GM12878 (cell line): ENCODE results near the gene DNAJC18.

Experiments used
- CHD4 ChIP-seq: fragments of 200-600 bp; sonication (generic); IDR thresholded peaks from 2 replicates; pipeline ENCODE4 v1.6.1; 2016; ENCODE audit warnings: mild to moderate bottlenecking
- DPF2 ChIP-seq: fragments of 450-650 bp; IDR thresholded peaks from 2 replicates; pipeline ENCODE4 v1.6.1; 2017; ENCODE audit warnings: mild to moderate bottlenecking
- EZH2 ChIP-seq: IDR thresholded peaks from 2 replicates; pipeline ENCODE4 v1.6.1; 2012; ENCODE audit warnings: low read depth, mild to moderate bottlenecking, control low read depth, inconsistent platforms, low read length, borderline replicate concordance; ENCODE audit not compliant: control insufficient read depth
- NR2C2 ChIP-seq: IDR thresholded peaks from 2 replicates; pipeline ENCODE4 v1.6.1; 2011; ENCODE audit warnings: borderline replicate concordance, low read depth; ENCODE audit not compliant: control insufficient read depth, insufficient read length
- RAD21 ChIP-seq: IDR thresholded peaks from 2 replicates; pipeline ENCODE4 v1.6.1; 2011; ENCODE audit warnings: mild to moderate bottlenecking, low read depth, low read length, moderate library complexity; ENCODE audit not compliant: insufficient read depth
- SMAD1 ChIP-seq: fragments of 450-650 bp; IDR thresholded peaks from 2 replicates; pipeline ENCODE4 v1.6.1; 2018; ENCODE audit warnings: mild to moderate bottlenecking, low read depth; ENCODE audit not compliant: partially characterized antibody
- SUZ12 ChIP-seq: fragments of 200-600 bp; sonication (generic); IDR thresholded peaks from one replicate; pipeline ENCODE4 v1.6.1; 2018; ENCODE audit warnings: antibody characterized with exemption, mild to moderate bottlenecking; ENCODE audit not compliant: unreplicated experiment
- TF ChIP-seq, protein P1 (sequence below), 3 experiments: IDR thresholded peaks in 2 of 3; conservative IDR thresholded peaks in 1 of 3; 2 replicates each; pipeline ENCODE4 v1.5.1; 2011; ENCODE audit warnings: low read depth in 3 of 3, low read length in 3 of 3, mild to moderate bottlenecking in 3 of 3, control low read depth in 2 of 3, moderate library complexity in 2 of 3, inconsistent platforms in 1 of 3, mixed read lengths in 1 of 3; ENCODE audit not compliant: control insufficient read depth in 2 of 3, insufficient read depth in 1 of 3; ENCODE audit errors: extremely low read depth in 1 of 3

DNA sequence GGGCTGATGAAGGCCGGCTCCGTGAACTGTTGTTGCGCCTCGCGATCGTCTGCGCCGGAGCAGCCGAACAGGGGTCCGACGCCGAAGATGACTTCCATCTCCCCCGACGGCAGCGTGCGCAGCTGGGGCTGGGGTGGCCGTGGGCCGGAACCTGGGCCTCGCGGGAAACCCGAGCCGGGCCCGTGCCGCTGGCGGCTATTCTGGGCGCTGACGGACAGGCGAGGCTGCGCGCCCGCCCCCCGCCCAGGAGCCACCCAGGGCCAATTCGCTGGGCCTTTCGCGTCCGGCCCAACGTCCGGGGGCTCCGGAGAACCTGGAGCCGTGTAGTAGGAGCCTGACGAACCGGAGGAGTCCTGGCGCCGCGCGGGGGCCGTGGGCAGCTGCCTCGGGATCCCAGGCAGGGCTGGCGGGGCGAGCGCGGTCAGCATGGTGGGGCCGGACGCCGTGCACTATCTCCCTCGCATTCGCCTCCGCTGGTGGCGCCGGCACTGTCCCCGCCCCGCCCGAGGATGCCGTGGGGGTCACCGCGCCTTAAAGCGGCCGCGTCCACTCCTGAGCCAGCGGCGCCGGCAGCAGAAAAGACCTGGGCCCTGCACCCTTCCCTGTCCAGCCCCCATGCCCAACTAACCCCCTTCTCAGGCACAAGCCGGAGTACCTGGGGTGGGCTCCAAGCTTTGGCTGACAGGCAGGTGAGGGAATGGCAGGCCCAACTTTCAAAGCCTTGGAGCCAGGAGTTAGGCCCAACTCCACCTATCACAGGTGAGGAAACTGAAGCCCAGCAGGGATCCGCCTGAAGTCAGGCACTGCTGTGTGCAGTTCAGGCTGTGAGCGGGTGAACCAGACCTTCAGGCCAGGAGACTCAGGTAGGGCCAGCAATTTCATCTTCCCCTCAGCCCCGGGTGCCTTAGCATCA lies 44.4 kb downstream of the DNAJC18 start, which contains the start of gene PROB1:
- TF ChIP-seq SMAD1 (no peak), RAD21 (no peak), DPF2 (no peak), SUZ12 (no peak), NR2C2 (no peak), EZH2 (no peak), CHD4 (no peak)
- TF ChIP-seq, protein P1, sequence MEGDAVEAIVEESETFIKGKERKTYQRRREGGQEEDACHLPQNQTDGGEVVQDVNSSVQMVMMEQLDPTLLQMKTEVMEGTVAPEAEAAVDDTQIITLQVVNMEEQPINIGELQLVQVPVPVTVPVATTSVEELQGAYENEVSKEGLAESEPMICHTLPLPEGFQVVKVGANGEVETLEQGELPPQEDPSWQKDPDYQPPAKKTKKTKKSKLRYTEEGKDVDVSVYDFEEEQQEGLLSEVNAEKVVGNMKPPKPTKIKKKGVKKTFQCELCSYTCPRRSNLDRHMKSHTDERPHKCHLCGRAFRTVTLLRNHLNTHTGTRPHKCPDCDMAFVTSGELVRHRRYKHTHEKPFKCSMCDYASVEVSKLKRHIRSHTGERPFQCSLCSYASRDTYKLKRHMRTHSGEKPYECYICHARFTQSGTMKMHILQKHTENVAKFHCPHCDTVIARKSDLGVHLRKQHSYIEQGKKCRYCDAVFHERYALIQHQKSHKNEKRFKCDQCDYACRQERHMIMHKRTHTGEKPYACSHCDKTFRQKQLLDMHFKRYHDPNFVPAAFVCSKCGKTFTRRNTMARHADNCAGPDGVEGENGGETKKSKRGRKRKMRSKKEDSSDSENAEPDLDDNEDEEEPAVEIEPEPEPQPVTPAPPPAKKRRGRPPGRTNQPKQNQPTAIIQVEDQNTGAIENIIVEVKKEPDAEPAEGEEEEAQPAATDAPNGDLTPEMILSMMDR (IDR thresholded peaks at IDR 0.05 in 2 of 3, conservative IDR thresholded peaks at IDR 0.05 in 1 of 3; ENCODE audit: control insufficient read depth in 2 of 3, extremely low read depth in 1 of 3, insufficient read depth in 1 of 3, low read depth in 3 of 3, low read length in 3 of 3) = no peak
